Stimulated activated naive CD8-positive, alpha-beta T cell treated with anti-CD3 and anti-CD28 coated beads, Interleukin-15, Interleukin-2, amounts not matched to agents 100 U/mL and 50 U/mL, for 24 hours (primary cell): ENCODE results near the gene TNK2.
"Not testable (repeated sequence)": the region's sequence is repeated elsewhere in the genome, so short reads cannot be mapped to it uniquely, and the experiment has no call there.

Source experiments
- ATAC-seq: fragments of 150-1000 bp; cut with Tn5 transposase; one replicate; pipeline ENCODE4 v1.10.0; 2021
- DNase-seq: peaks from one replicate; pipeline ENCODE4 v3.0.0; 2021

Gene TNK2

GRCh38 chr3:195870442-195870841 lies 37.9 kb downstream of the TNK2 start:
- no peak for ATAC-seq
- DNase-seq: no peak

- DNase-seq (no peak), ATAC-seq (no peak)
Observed at GRCh38 chr3:195869413-195870001, 38.8 kb downstream of the TNK2 start.

GRCh38 chr3:195868866-195869412 lies 39.4 kb downstream of the TNK2 start:
- no peak for DNase-seq
- no peak for ATAC-seq

DNA sequence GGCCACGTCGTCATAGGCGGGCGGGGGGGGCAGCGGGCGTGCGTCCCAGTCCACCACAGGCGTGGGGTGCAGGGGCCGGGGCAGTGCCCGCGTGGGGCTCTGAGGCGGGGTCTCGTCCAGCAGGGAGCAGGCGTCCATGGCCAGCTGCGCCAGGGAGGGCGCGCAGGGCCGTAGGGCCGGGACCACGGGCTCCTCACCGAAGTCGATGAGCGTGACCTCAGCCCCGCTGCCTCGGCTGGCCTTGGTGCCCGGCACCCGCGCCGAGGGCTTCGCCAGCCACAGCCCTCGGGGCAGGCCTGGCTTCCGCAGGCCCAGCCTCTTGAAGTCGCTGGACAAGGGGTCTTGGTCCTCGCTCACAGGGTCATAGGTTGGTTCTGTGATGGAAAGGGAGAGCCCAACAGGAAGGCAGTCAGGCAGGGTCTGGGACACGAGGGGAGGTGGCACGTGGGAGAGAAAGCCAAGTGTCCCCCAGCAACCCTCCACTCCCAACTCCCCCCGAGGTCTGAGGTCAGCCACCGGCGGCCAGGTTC lies 40.0 kb downstream of the TNK2 start:
- DNase-seq (no peak), ATAC-seq (no peak)

- DNase-seq (no peak), ATAC-seq (no peak)
Observed at GRCh38 chr3:195867631-195868335, 40.6 kb downstream of the TNK2 start.

- DNase-seq (no peak), ATAC-seq (no peak)
Observed at GRCh38 chr3:195866686-195867511, 41.5 kb downstream of the TNK2 start.

DNA sequence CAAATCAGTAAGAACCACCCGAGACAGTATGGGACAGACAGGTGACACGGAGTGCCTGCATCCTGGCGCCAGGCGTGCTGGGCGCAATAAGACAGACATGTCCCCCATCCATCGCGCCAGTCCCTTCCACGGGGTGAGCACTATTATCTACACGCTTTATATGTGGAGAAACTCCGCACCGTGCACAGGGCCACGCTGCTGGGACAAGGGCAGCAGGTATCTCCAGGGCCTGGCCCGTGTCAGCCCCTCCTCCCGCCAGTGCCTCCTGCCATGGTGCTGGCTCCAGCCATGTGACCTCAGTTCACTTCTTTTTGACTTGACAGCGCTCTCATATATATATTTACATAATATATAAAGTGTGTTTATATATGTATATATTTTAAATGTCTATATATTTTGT lies 42.6 kb downstream of the TNK2 start:
- ATAC-seq: no peak
- no peak for DNase-seq

GRCh38 chr3:195863121-195864061 lies 45.0 kb downstream of the TNK2 start:
- DNase-seq: peak; percentile 81
- ATAC-seq: peak; percentile 76

- ATAC-seq, DNase-seq: not testable (repeated sequence)
Observed at GRCh38 chr3:195862318-195862717, 46.0 kb downstream of the TNK2 start.

DNA sequence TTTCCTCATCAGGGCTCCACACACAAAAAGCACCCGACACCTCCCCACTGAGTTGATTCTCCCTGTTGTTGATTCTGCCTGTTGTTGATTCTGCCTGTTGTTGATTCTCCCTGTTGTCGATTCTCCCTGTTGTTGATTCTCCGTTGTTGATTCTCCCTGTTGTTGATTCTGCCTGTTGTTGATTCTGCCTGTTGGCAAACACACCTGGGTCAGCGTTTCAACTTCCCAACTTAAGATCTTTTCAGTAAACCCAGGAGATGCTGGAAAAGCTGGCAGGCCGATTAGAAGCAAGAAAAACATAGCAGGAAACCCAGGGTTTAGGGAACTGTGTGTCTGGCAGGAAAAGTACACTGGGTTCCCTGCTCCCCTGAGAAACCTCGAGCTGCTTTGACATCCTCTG lies 47.9 kb downstream of the TNK2 start:
- ATAC-seq (no peak), DNase-seq (no peak)

DNA sequence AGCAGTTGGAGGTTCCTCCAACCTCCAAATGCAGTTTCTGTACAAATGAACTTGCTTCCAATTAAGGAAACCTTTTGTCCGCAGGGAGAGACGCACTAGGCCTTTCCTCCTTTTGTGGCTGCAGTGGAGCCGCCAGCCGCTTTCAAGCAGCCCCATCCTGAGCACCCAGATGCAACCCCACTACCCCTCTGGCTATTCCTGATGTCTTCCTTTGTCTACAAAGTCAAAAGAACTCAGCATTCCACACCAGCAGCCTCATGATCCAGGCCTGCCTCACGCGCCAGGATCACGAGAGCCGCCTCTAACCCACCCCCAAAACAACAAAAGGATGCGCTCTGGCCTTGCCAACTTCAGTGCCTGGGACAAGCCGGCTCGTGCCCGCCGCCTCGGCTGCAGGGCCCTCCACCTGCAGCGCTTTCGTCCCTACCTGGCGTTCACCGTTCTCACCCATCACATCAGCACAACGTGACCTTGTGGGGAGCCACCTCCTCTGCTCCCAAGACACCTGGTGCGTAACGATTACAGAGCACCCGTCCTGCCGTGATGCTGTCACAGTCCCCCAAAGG lies 48.4 kb downstream of the TNK2 start:
- DNase-seq (no peak), ATAC-seq (no peak)

DNA sequence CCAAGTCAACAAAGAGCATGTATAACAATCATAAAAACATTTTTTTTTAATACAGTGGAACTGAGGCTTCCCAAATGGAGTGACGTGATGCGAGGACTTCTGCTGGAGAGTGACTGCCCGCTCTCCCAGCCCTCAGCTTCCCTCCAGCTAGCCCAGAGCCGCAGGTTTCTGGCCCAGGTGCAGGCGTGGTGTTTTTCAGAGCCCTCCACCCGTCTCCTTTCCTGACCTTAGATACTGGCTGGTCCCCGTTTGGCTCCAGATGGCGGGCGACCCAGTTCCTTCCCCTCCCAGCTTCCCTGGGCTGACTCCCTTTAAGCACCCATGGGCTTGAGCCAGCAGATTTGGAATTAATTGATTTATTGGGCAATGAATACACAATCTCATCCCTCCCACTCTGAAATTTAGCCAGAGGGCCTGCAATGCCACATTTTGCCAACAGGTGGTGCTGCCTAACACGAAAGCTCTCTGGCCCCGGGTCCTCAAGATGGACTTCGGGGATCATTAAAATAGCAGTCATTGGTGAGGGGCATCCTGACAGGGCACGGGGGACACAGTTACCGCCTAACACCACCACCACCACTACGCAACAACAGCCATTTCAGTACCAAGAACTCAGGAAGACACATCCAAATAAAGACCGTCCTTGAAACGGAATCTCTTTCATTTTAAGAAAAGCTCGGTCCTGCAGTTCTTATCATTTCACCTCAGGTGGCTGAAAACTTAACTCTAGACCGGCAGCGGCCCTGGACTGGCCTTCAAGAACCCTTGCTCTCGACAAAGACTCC lies 49.1 kb downstream of the TNK2 start:
- ATAC-seq: no peak
- peak; percentile 79 for DNase-seq

DNA sequence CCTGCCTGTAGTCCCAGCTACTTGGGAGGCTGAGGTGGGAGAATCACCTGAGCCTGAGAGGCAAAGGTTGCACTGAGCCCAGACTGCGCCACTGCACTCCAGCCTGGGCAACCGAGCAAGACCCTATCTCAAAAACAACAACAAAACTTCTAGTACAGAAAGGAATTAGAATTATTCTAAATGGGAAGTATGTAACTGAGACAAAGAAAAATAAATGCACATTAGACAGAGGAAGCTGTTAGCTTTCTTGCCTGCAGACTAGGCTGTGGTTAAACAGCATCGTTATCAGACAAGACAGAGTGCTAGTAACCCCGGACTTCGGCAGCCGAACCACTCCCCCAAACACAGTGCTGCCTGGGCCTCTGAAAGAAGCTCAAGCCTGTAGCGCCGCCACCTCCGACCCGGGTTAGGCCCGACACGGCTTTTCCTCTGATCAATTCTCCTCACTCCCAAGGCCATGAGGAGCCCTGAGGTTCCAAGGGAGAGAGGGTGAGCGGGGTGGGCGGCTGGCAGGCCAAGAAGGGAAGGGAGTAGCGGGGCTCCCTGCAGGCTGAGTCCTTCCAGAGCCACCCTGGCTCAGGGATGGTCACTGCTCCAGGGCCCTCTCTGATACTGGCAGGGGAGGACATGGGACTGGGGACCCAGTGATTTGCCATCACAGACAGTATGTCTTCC lies 51.8 kb downstream of the TNK2 start:
- ATAC-seq: no peak
- DNase-seq: no peak

GRCh38 chr3:195855471-195856409 lies 52.6 kb downstream of the TNK2 start:
- no peak for ATAC-seq
- no peak for DNase-seq

GRCh38 chr3:195854628-195855294 lies 53.6 kb downstream of the TNK2 start:
- ATAC-seq (no peak), DNase-seq (no peak)

DNA sequence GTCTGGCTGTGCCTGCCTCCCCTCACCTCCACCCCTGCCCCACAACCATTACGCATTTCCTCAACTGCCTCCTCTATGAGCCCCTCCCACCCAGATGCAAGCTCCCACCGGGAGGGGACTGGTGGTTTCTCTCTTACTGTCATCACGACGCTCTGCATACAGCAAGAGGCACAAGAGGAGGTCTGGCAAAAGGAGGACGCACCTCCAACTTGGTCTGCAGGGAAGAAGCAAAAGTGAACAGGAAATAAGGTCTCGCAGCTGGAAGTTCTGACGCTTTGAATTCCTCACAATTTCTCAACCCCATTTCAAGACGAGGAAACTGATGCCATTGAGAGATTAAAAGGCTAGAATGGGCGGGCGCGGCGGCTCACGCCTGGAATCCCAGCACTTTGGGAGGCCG lies 54.4 kb downstream of the TNK2 start:
- no peak for DNase-seq
- ATAC-seq: no peak

DNA sequence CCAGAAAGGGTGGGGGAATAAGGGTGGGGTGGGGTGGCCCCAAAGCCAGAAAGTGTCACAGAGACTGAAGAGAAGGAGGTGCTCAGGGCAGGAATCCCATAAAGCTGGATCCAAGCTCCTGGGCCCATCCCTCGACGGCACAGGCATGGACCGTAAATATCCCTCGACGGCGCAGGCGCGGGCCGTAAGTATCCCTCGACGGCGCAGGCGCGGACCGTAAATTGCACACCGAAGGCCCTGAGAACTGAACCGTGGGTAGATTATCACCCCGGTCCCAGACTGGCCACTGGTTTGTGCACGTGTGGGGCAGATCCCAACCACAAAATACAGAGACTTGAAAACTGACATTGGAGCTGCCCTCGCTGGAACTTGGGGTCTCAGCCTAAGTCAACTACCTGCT lies 55.3 kb downstream of the TNK2 start:
- DNase-seq: no peak

More for the DNA sequence above, 55.3 kb downstream of the TNK2 start:
- ATAC-seq: no peak
